ENCODE results near the gene RHOT2.

RHOT2 gene

GRCh38 chr16:706189-707061, 38.5 kb downstream of the RHOT2 start:
- Histone ChIP-seq H2BK12ac (ENCODE audit: low read length in 2 of 2) (no peak overlapping the region), H3K79me1 (replicated peaks; ENCODE audit: low read length, poor library complexity, severe bottlenecking) (no peaks in the 10 kb centered on the region), H3K14ac (ENCODE audit: low read length in 2 of 2) (no peak overlapping the region), H3K36me3 (ENCODE audit: control insufficient read depth in 1 of 2, insufficient read depth in 2 of 2, low read depth in 1 of 2, low read length in 2 of 2) (no peaks in the 10 kb centered on the region), H3K23ac (ENCODE audit: low read length in 2 of 2) (no peak overlapping the region), H2AK5ac (ENCODE audit: low read length, severe bottlenecking) (no peak overlapping the region), H4K91ac (ENCODE audit: low read length) (no peak overlapping the region), H3K4me2 (ENCODE audit: low read length, poor library complexity, severe bottlenecking) (no peak overlapping the region), H3K9me3 (ENCODE audit: control insufficient read depth, low read length) (no peaks in the 10 kb centered on the region), H3K4ac (ENCODE audit: low read depth in 1 of 2, low read length in 2 of 2) (no peak overlapping the region), H2BK15ac (ENCODE audit: low read depth, poor library complexity, severe bottlenecking) (no peak overlapping the region), H3K9ac (ENCODE audit: low read length) (no peak overlapping the region), H2BK120ac (ENCODE audit: low read depth, low read length) (no peak overlapping the region), H4K8ac (ENCODE audit: low read length) (no peak overlapping the region), H3K27me3 (ENCODE audit: control insufficient read depth in 1 of 2, insufficient read depth in 1 of 2, low read length in 2 of 2) (peaks cover 77 to 90% of the 10 kb centered on the region in 2 experiments), H2AFZ (ENCODE audit: low read depth, low read length) (no peak overlapping the region), H3K4me3 (ENCODE audit: insufficient read depth in 1 of 2, low read depth in 1 of 2, low read length in 2 of 2) (no peak overlapping the region), H3K18ac (ENCODE audit: low read depth in 1 of 2, low read length in 2 of 2) (no peak overlapping the region), H3K27ac (ENCODE audit: low read length, poor library complexity, severe bottlenecking) (no peak overlapping the region), H2BK5ac (ENCODE audit: low read depth, low read length, poor library complexity, severe bottlenecking) (no peak overlapping the region), H3K4me1 (ENCODE audit: control insufficient read depth, insufficient read depth, low read depth, low read length) (peaks cover 26% of the 10 kb centered on the region)
- 12% methylated on average over 38 of the region's 49 CpGs for WGBS
- no peak for DNase-seq

GRCh38 chr16:707062-707538, 39.2 kb downstream of the RHOT2 start:
- no peak overlapping the region for H3K14ac ChIP-seq (ENCODE audit: low read length in 2 of 2)
- DNase-seq, result no peak
- no peak overlapping the region for H3K4me3 ChIP-seq (ENCODE audit: insufficient read depth in 1 of 2, low read depth in 1 of 2, low read length in 2 of 2)
- no peak overlapping the region for H3K4me2 ChIP-seq (ENCODE audit: low read length, poor library complexity, severe bottlenecking)
- H2BK15ac ChIP-seq (ENCODE audit: low read depth, poor library complexity, severe bottlenecking), result no peak overlapping the region
- no peak overlapping the region for H4K8ac ChIP-seq (ENCODE audit: low read length)
- peaks cover 71 to 84% of the 10 kb centered on the region in 2 experiments for H3K27me3 ChIP-seq (ENCODE audit: control insufficient read depth in 1 of 2, insufficient read depth in 1 of 2, low read length in 2 of 2)
- peaks cover 30% of the 10 kb centered on the region for H3K4me1 ChIP-seq (ENCODE audit: control insufficient read depth, insufficient read depth, low read depth, low read length)
- H3K4ac ChIP-seq (ENCODE audit: low read depth in 1 of 2, low read length in 2 of 2), result no peak overlapping the region
- no peak overlapping the region for H2BK12ac ChIP-seq (ENCODE audit: low read length in 2 of 2)
- H3K27ac ChIP-seq (ENCODE audit: low read length, poor library complexity, severe bottlenecking), result no peak overlapping the region
- H2BK5ac ChIP-seq (ENCODE audit: low read depth, low read length, poor library complexity, severe bottlenecking), result no peak overlapping the region
- H2AFZ ChIP-seq (ENCODE audit: low read depth, low read length), result no peak overlapping the region
- no peak overlapping the region for H3K9ac ChIP-seq (ENCODE audit: low read length)
- no peaks in the 10 kb centered on the region for H3K36me3 ChIP-seq (ENCODE audit: control insufficient read depth in 1 of 2, insufficient read depth in 2 of 2, low read depth in 1 of 2, low read length in 2 of 2)
- H2BK120ac ChIP-seq (ENCODE audit: low read depth, low read length), result no peak overlapping the region
- H3K9me3 ChIP-seq (ENCODE audit: control insufficient read depth, low read length), result no peaks in the 10 kb centered on the region
- H2AK5ac ChIP-seq (ENCODE audit: low read length, severe bottlenecking), result no peak overlapping the region
- H3K23ac ChIP-seq (ENCODE audit: low read length in 2 of 2), result no peak overlapping the region
- no peak overlapping the region for H4K91ac ChIP-seq (ENCODE audit: low read length)
- no peaks in the 10 kb centered on the region for H3K79me1 ChIP-seq (replicated peaks; ENCODE audit: low read length, poor library complexity, severe bottlenecking)
- WGBS, result 51% methylated on average over 12 of the region's 14 CpGs
- no peak overlapping the region for H3K18ac ChIP-seq (ENCODE audit: low read depth in 1 of 2, low read length in 2 of 2)

GRCh38 chr16:708019-708418, 40.1 kb downstream of the RHOT2 start:
- Histone ChIP-seq H3K4me1 (ENCODE audit: control insufficient read depth, insufficient read depth, low read depth, low read length) (peaks cover 31% of the 10 kb centered on the region), H3K4ac (ENCODE audit: low read depth in 1 of 2, low read length in 2 of 2) (no peak overlapping the region), H3K27me3 (ENCODE audit: control insufficient read depth in 1 of 2, insufficient read depth in 1 of 2, low read length in 2 of 2) (peaks cover 62 to 75% of the 10 kb centered on the region in 2 experiments), H3K27ac (ENCODE audit: low read length, poor library complexity, severe bottlenecking) (no peak overlapping the region), H3K36me3 (ENCODE audit: control insufficient read depth in 1 of 2, insufficient read depth in 2 of 2, low read depth in 1 of 2, low read length in 2 of 2) (no peaks in the 10 kb centered on the region), H2BK15ac (ENCODE audit: low read depth, poor library complexity, severe bottlenecking) (no peak overlapping the region), H3K9me3 (ENCODE audit: control insufficient read depth, low read length) (no peaks in the 10 kb centered on the region), H3K4me2 (ENCODE audit: low read length, poor library complexity, severe bottlenecking) (no peak overlapping the region), H2AK5ac (ENCODE audit: low read length, severe bottlenecking) (no peak overlapping the region), H2BK12ac (ENCODE audit: low read length in 2 of 2) (no peak overlapping the region), H3K9ac (ENCODE audit: low read length) (no peak overlapping the region), H4K91ac (ENCODE audit: low read length) (no peak overlapping the region), H2AFZ (ENCODE audit: low read depth, low read length) (no peak overlapping the region), H3K14ac (ENCODE audit: low read length in 2 of 2) (no peak overlapping the region), H3K18ac (ENCODE audit: low read depth in 1 of 2, low read length in 2 of 2) (no peak overlapping the region), H3K4me3 (ENCODE audit: insufficient read depth in 1 of 2, low read depth in 1 of 2, low read length in 2 of 2) (no peak overlapping the region), H3K23ac (ENCODE audit: low read length in 2 of 2) (no peak overlapping the region), H2BK120ac (ENCODE audit: low read depth, low read length) (no peak overlapping the region), H3K79me1 (replicated peaks; ENCODE audit: low read length, poor library complexity, severe bottlenecking) (no peaks in the 10 kb centered on the region), H4K8ac (ENCODE audit: low read length) (no peak overlapping the region), H2BK5ac (ENCODE audit: low read depth, low read length, poor library complexity, severe bottlenecking) (no peak overlapping the region)
- 67% methylated on average over 3 of the region's 3 CpGs for WGBS
- no peak for DNase-seq

GRCh38 chr16:708959-709358, 41.0 kb downstream of the RHOT2 start:
- Histone ChIP-seq H4K91ac (ENCODE audit: low read length) (no peak overlapping the region), H2AFZ (ENCODE audit: low read depth, low read length) (no peak overlapping the region), H2AK5ac (ENCODE audit: low read length, severe bottlenecking) (no peak overlapping the region), H3K4me2 (ENCODE audit: low read length, poor library complexity, severe bottlenecking) (no peak overlapping the region), H3K9ac (ENCODE audit: low read length) (no peak overlapping the region), H2BK120ac (ENCODE audit: low read depth, low read length) (no peak overlapping the region), H3K4ac (ENCODE audit: low read depth in 1 of 2, low read length in 2 of 2) (no peak overlapping the region), H4K8ac (ENCODE audit: low read length) (no peak overlapping the region), H3K23ac (ENCODE audit: low read length in 2 of 2) (no peak overlapping the region), H2BK5ac (ENCODE audit: low read depth, low read length, poor library complexity, severe bottlenecking) (no peak overlapping the region), H3K18ac (ENCODE audit: low read depth in 1 of 2, low read length in 2 of 2) (no peak overlapping the region), H3K9me3 (ENCODE audit: control insufficient read depth, low read length) (no peaks in the 10 kb centered on the region), H3K4me1 (ENCODE audit: control insufficient read depth, insufficient read depth, low read depth, low read length) (peaks cover 34% of the 10 kb centered on the region), H3K79me1 (replicated peaks; ENCODE audit: low read length, poor library complexity, severe bottlenecking) (no peaks in the 10 kb centered on the region), H3K4me3 (ENCODE audit: insufficient read depth in 1 of 2, low read depth in 1 of 2, low read length in 2 of 2) (no peak overlapping the region), H3K14ac (ENCODE audit: low read length in 2 of 2) (no peak overlapping the region), H3K36me3 (ENCODE audit: control insufficient read depth in 1 of 2, insufficient read depth in 2 of 2, low read depth in 1 of 2, low read length in 2 of 2) (no peaks in the 10 kb centered on the region), H3K27me3 (ENCODE audit: control insufficient read depth in 1 of 2, insufficient read depth in 1 of 2, low read length in 2 of 2) (peaks cover 52 to 66% of the 10 kb centered on the region in 2 experiments), H3K27ac (ENCODE audit: low read length, poor library complexity, severe bottlenecking) (no peak overlapping the region), H2BK12ac (ENCODE audit: low read length in 2 of 2) (no peak overlapping the region), H2BK15ac (ENCODE audit: low read depth, poor library complexity, severe bottlenecking) (no peak overlapping the region)
- 62% methylated on average over 4 of the region's 4 CpGs for WGBS
- no peak for DNase-seq

All from mesenchymal stem cell (in vitro differentiated cells and primary cell).